Loucy (cell line): ENCODE data around the gene GNS.

Experiments
- EZH2phosphoT487 ChIP-seq: fragments of 200-600 bp; IDR thresholded peaks from 2 replicates; pipeline ENCODE4 v1.6.1; 2018; ENCODE audit warnings: antibody characterized with exemption, mild to moderate bottlenecking, moderate library complexity, borderline replicate concordance
- TF ChIP-seq, protein P1 (sequence below): fragments of 200-600 bp; sonication (generic); conservative IDR thresholded peaks from 2 replicates; pipeline ENCODE4 v1.5.1; 2014; ENCODE audit warnings: mild to moderate bottlenecking, antibody characterized with exemption, low read length

DNA sequence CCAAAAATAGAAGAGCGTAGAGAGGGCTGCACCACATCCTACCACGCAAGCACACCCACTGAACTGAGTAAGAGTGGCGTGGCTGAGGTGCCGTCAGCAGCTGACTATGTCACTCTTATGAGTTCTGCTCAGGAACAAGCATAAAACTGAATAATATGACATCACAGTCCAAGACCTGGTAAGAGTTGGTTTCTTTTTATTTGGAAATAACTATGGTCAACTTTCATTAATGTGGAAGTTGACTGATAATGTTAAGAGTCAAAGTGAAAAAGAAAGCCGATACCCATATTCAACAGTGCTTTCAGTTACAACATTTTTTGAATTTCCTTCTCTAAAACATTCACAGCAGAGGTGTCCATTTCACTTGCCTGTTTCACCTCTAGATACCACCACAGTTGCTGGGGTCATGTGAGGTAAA is 44.6 kb downstream of the GNS start:
- TF ChIP-seq, protein P1, sequence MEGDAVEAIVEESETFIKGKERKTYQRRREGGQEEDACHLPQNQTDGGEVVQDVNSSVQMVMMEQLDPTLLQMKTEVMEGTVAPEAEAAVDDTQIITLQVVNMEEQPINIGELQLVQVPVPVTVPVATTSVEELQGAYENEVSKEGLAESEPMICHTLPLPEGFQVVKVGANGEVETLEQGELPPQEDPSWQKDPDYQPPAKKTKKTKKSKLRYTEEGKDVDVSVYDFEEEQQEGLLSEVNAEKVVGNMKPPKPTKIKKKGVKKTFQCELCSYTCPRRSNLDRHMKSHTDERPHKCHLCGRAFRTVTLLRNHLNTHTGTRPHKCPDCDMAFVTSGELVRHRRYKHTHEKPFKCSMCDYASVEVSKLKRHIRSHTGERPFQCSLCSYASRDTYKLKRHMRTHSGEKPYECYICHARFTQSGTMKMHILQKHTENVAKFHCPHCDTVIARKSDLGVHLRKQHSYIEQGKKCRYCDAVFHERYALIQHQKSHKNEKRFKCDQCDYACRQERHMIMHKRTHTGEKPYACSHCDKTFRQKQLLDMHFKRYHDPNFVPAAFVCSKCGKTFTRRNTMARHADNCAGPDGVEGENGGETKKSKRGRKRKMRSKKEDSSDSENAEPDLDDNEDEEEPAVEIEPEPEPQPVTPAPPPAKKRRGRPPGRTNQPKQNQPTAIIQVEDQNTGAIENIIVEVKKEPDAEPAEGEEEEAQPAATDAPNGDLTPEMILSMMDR: no peak
- no peak for TF ChIP-seq EZH2phosphoT487
